ENCODE measurements around the gene ZCWPW1. TPM values are rescaled to one million over a fixed set of nuclear protein-coding genes. Genes with fewer than 3 reads are reported as not detected.

The ZCWPW1 gene
- total and polyA plus RNA-seq, 3 donors from 2014 or later = 83.5 to 145 (median 96.5) TPM

- H3K27me3 ChIP-seq = no peaks in the 10 kb centered on the region
- no peak for DNase-seq
- H3K27ac ChIP-seq = peak overlapping the region; percentile 92 to 98
- peak overlapping the region; percentile 80 to 88 for H3K4me3 ChIP-seq
- 58 to 69% methylated on average over 25 to 28 of the region's 28 CpGs for WGBS, 2 donors
- no peaks in the 10 kb centered on the region for H3K9me3 ChIP-seq
- intact Hi-C loops (cut with DNase I; ENCODE audit: low total_unique reads) = no loop called here
- H3K36me3 ChIP-seq (ENCODE audit: low read depth, missing control alignments) = no peaks in the 10 kb centered on the region
- no peak for TF ChIP-seq POLR2A (IDR thresholded peaks at IDR 0.05)
- TF ChIP-seq, protein P1, sequence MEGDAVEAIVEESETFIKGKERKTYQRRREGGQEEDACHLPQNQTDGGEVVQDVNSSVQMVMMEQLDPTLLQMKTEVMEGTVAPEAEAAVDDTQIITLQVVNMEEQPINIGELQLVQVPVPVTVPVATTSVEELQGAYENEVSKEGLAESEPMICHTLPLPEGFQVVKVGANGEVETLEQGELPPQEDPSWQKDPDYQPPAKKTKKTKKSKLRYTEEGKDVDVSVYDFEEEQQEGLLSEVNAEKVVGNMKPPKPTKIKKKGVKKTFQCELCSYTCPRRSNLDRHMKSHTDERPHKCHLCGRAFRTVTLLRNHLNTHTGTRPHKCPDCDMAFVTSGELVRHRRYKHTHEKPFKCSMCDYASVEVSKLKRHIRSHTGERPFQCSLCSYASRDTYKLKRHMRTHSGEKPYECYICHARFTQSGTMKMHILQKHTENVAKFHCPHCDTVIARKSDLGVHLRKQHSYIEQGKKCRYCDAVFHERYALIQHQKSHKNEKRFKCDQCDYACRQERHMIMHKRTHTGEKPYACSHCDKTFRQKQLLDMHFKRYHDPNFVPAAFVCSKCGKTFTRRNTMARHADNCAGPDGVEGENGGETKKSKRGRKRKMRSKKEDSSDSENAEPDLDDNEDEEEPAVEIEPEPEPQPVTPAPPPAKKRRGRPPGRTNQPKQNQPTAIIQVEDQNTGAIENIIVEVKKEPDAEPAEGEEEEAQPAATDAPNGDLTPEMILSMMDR (IDR thresholded peaks at IDR 0.05) = no peak
- H3K4me1 ChIP-seq = peaks cover 9% of the 10 kb centered on the region
Observed at GRCh38 chr7:100437150-100438100, 8.9 kb upstream of the ZCWPW1 start.

- H3K4me1 ChIP-seq = peaks cover 27% of the 10 kb centered on the region
- 3 to 6% methylated on average over 37 to 54 of the region's 81 CpGs for WGBS, 2 donors
Observed at GRCh38 chr7:100435401-100436304, 7.2 kb upstream of the ZCWPW1 start.

DNA sequence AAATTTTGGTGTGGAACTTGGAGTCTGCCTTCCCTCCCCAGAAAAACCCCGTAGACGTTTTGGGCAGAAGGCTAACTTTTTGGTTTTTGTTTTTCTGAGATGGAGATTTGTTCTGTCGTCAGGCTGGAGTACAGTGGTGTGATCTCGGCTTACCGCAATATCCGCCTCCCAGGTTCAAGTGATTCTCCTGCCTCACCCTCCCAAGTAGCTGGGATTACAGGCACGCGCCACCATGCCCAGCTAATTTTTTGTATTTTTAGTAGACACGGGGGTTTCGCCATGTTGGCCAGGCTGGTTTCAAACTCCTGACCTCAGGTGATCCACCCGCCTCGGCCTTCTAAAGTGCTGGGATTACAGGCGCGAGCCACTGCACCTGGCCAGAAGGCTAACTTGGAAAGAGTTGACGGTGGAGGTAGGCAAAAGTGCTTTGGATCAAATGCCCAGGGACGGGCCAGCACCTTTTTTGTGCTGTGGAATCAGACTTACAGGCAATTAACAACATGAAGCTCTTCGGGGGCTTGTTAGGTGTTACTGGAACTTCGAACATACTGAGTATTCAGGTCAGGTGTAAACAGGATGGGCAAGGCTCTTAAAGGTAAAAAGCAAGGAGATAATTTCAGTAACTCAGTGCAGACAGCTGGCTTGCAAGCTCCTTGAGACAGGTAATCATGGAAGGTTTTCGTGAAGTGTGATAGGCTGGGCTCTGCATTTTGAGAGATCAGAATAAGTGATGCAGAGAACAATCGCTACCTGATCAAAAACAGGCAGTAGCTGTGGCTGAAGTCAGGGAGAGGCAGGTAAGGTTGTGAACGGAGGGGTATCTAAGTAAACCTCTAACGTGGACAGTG, 6.0 kb upstream of the ZCWPW1 start:
- Histone ChIP-seq H3K27me3 (no peaks in the 10 kb centered on the region), H3K4me3 (no peak overlapping the region), H3K36me3 (ENCODE audit: low read depth, missing control alignments) (no peaks in the 10 kb centered on the region), H3K4me1 (peaks cover 31% of the 10 kb centered on the region), H3K9me3 (no peaks in the 10 kb centered on the region), H3K27ac (peak overlapping the region in 1 of 2 donors; percentile 98)
- TF ChIP-seq, protein P1 (IDR thresholded peaks at IDR 0.05) = no peak
- TF ChIP-seq POLR2A (IDR thresholded peaks at IDR 0.05) = no peak
- DNase-seq = no peak
- intact Hi-C loops (cut with DNase I; ENCODE audit: low total_unique reads) = no loop called here
- 79 to 83% methylated on average over 22 of the region's 22 CpGs for WGBS, 2 donors

More at GRCh38 chr7:100435401-100436304, 7.2 kb upstream of the ZCWPW1 start:
- Histone ChIP-seq H3K9me3 (no peaks in the 10 kb centered on the region), H3K27me3 (no peaks in the 10 kb centered on the region), H3K4me3 (peak overlapping the region; percentile 80 to 88), H3K36me3 (ENCODE audit: low read depth, missing control alignments) (no peaks in the 10 kb centered on the region), H3K27ac (peak overlapping the region; percentile 92 to 98)
- intact Hi-C loops (cut with DNase I; ENCODE audit: low total_unique reads) = no loop called here
- TF ChIP-seq, protein P1 (IDR thresholded peaks at IDR 0.05) = no peak
- TF ChIP-seq POLR2A (IDR thresholded peaks at IDR 0.05) = no peak
- no peak for DNase-seq

DNA sequence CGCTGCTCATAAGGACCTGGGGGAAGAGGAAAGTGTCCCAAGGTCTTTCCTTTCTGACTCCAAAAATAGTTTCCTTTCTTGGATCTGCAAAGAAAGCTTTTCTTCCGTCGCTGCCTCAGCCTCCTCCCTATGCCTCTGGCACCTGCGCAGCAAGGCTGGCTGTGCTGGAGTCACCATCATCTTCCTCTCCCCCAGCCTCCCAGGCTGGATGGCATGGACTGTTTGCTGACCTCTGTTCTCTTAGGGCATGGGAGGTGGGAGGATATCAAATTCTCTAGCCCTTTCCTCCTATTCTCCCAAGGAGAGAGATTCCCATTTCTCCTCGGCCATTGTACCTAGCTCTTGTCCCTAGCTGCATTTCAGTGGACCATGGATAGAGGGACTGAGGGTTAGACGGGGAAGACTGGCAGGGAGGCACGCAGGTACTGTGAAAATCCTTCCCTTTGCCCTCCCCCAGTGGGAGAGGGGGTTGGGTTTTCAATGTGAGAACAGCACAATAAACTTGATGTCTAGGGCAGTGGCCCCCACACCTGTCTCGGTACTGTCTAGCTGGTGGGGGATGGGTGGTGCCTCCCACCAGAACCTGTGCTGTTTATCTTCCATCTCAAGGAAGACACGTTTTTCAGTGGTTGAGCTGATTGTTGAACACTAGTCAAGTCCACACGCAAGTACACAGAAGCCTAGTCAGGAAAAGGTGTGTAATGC, 5.2 kb upstream of the ZCWPW1 start:
- TF ChIP-seq, protein P1 (IDR thresholded peaks at IDR 0.05) = no peak
- TF ChIP-seq POLR2A (IDR thresholded peaks at IDR 0.05) = no peak
- H3K9me3 ChIP-seq = no peaks in the 10 kb centered on the region
- H3K27me3 ChIP-seq = no peaks in the 10 kb centered on the region
- peaks cover 31% of the 10 kb centered on the region for H3K4me1 ChIP-seq
- no peak overlapping the region for H3K4me3 ChIP-seq
- no peak for DNase-seq
- intact Hi-C loops (cut with DNase I; ENCODE audit: low total_unique reads) = no loop called here
- 66 to 73% methylated on average over 10 of the region's 10 CpGs for WGBS, 2 donors
- H3K27ac ChIP-seq = no peak overlapping the region
- H3K36me3 ChIP-seq (ENCODE audit: low read depth, missing control alignments) = no peaks in the 10 kb centered on the region

Measured in testis (tissue), 3 donors.